Stimulated activated CD8-positive, alpha-beta memory T cell treated with anti-CD3 and anti-CD28 coated beads, Interleukin-4, amount 100 ng/mL, for 48 hours (primary cell): Measurements from ENCODE around the gene DYRK1A.
"Not testable (repeated sequence)": the region's sequence is repeated elsewhere in the genome, so short reads cannot be mapped to it uniquely, and the experiment has no call there.

Source experiments
- DNase-seq: peaks from one replicate; pipeline ENCODE4 v3.0.0-alpha.2; 2020

Gene DYRK1A

GRCh38 chr21:37530901-37531351, 164.4 kb downstream of the DYRK1A start:
- no peak for DNase-seq

- DNase-seq = no peak
Measured at GRCh38 chr21:37531431-37531932, 164.9 kb downstream of the DYRK1A start.

GRCh38 chr21:37532868-37533780, 166.6 kb downstream of the DYRK1A start:
- peak; percentile 52 for DNase-seq

- no peak for DNase-seq
Measured at GRCh38 chr21:37534431-37534830, 167.9 kb downstream of the DYRK1A start.

- no peak for DNase-seq
Measured at GRCh38 chr21:37535130-37535529, 168.6 kb downstream of the DYRK1A start.

GRCh38 chr21:37535672-37536071, 169.1 kb downstream of the DYRK1A start:
- no peak for DNase-seq

- DNase-seq = no peak
Measured at GRCh38 chr21:37536616-37537278, 170.2 kb downstream of the DYRK1A start.

- no peak for DNase-seq
Measured at GRCh38 chr21:37537391-37537996, 170.9 kb downstream of the DYRK1A start.

- DNase-seq = no peak
Measured at GRCh38 chr21:37538971-37539590, 172.5 kb downstream of the DYRK1A start.

- not testable (repeated sequence) for DNase-seq
Measured at GRCh38 chr21:37541128-37541527, 174.6 kb downstream of the DYRK1A start.

GRCh38 chr21:37542512-37542911, 175.9 kb downstream of the DYRK1A start:
- no peak for DNase-seq

- DNase-seq = no peak
Measured at GRCh38 chr21:37546299-37546908, 179.8 kb downstream of the DYRK1A start.

- DNase-seq = no peak
Measured at GRCh38 chr21:37546949-37547614, 180.5 kb downstream of the DYRK1A start.

- DNase-seq = no peak
Measured at GRCh38 chr21:37547615-37548200, 181.1 kb downstream of the DYRK1A start.

GRCh38 chr21:37548521-37548981, 182.0 kb downstream of the DYRK1A start:
- DNase-seq = no peak

- not testable (repeated sequence) for DNase-seq
Measured at GRCh38 chr21:37549730-37550129, 183.2 kb downstream of the DYRK1A start.

GRCh38 chr21:37550157-37550556, 183.6 kb downstream of the DYRK1A start:
- no peak for DNase-seq

- DNase-seq = no peak
Measured at GRCh38 chr21:37550618-37551330, 184.2 kb downstream of the DYRK1A start.

- no peak for DNase-seq
Measured at GRCh38 chr21:37551331-37551992, 184.9 kb downstream of the DYRK1A start.

GRCh38 chr21:37551993-37552355, 185.4 kb downstream of the DYRK1A start:
- no peak for DNase-seq
